Kidney epithelial cell (primary cell): Measurements from ENCODE around the gene UBL4A. TPM values are rescaled to one million over a fixed set of nuclear protein-coding genes. Genes with fewer than 3 reads are reported as not detected.

Source experiments
- DNase-seq: peaks from one replicate; pipeline ENCODE4 v3.0.0-alpha.2; 2010; ENCODE audit warnings: low read depth
- H3K27me3 ChIP-seq: 2 replicates; pipeline ENCODE4 v1.6.0; 2011; ENCODE audit warnings: low read length; ENCODE audit not compliant: control insufficient read depth, insufficient read depth
- H3K36me3 ChIP-seq: 2 replicates; pipeline ENCODE4 v1.5.1; 2011; ENCODE audit warnings: low read length; ENCODE audit not compliant: control insufficient read depth, insufficient read depth
- H3K4me3 ChIP-seq: 2 replicates; pipeline ENCODE4 v1.5.1; 2011; ENCODE audit warnings: low read depth, mild to moderate bottlenecking, control low read depth, low read length
- total RNA-seq: library from RNA; depleted of rRNA; stranded (reverse); fragments of >200 nt; gene quantifications from 2 replicates; pipeline ENCODE4 v1.2.3, GENCODE V29; 2015
- TF ChIP-seq, protein P1 (sequence below): IDR thresholded peaks from 2 replicates; pipeline ENCODE4 v1.5.1; 2011; ENCODE audit warnings: mild to moderate bottlenecking, moderate library complexity, low read length, control low read depth, inconsistent platforms; ENCODE audit not compliant: insufficient read depth, poor library complexity, severe bottlenecking

Gene UBL4A
- total RNA-seq, 1 donor from 2014 or later: 48.3 TPM

DNA sequence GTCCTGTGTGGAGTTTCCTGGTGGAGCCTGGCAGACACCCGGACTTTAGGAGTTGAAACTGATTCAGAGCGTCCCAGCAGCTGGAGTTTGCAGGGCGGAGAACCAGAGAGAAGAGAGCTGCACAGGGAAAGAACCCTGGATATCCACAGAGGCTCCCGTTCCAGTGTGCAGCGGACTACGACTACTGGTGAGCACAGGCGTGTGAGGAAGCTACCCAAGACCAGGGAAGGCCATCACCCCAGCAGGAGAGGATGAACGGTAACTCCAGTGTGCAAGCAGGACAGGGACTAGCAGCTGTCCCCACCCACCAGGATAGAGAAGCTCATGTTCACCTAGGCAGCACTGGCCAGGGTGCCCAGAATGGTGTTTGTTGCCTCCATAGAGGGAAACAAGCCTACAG lies 9.6 kb downstream of the UBL4A start:
- H3K4me3 ChIP-seq: no peak overlapping the region
- TF ChIP-seq, protein P1, sequence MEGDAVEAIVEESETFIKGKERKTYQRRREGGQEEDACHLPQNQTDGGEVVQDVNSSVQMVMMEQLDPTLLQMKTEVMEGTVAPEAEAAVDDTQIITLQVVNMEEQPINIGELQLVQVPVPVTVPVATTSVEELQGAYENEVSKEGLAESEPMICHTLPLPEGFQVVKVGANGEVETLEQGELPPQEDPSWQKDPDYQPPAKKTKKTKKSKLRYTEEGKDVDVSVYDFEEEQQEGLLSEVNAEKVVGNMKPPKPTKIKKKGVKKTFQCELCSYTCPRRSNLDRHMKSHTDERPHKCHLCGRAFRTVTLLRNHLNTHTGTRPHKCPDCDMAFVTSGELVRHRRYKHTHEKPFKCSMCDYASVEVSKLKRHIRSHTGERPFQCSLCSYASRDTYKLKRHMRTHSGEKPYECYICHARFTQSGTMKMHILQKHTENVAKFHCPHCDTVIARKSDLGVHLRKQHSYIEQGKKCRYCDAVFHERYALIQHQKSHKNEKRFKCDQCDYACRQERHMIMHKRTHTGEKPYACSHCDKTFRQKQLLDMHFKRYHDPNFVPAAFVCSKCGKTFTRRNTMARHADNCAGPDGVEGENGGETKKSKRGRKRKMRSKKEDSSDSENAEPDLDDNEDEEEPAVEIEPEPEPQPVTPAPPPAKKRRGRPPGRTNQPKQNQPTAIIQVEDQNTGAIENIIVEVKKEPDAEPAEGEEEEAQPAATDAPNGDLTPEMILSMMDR: no peak
- no peak for DNase-seq
- no peaks in the 10 kb centered on the region for H3K27me3 ChIP-seq
- H3K36me3 ChIP-seq: no peaks in the 10 kb centered on the region

GRCh38 chrX:154473683-154474082 lies 12.7 kb downstream of the UBL4A start:
- TF ChIP-seq, protein P1: no peak
- no peak overlapping the region for H3K4me3 ChIP-seq

GRCh38 chrX:154472685-154473632 lies 13.5 kb downstream of the UBL4A start:
- TF ChIP-seq, protein P1: no peak
- Histone ChIP-seq H3K36me3 (no peaks in the 10 kb centered on the region), H3K27me3 (no peaks in the 10 kb centered on the region), H3K4me3 (no peak overlapping the region)
- DNase-seq: no peak

More at GRCh38 chrX:154473683-154474082, 12.7 kb downstream of the UBL4A start:
- Histone ChIP-seq H3K36me3 (no peaks in the 10 kb centered on the region), H3K27me3 (no peaks in the 10 kb centered on the region)
- DNase-seq: no peak

GRCh38 chrX:154471839-154472684 lies 14.4 kb downstream of the UBL4A start:
- Histone ChIP-seq H3K36me3 (no peaks in the 10 kb centered on the region), H3K27me3 (no peaks in the 10 kb centered on the region), H3K4me3 (no peak overlapping the region)
- TF ChIP-seq, protein P1: no peak
- DNase-seq: no peak

DNA sequence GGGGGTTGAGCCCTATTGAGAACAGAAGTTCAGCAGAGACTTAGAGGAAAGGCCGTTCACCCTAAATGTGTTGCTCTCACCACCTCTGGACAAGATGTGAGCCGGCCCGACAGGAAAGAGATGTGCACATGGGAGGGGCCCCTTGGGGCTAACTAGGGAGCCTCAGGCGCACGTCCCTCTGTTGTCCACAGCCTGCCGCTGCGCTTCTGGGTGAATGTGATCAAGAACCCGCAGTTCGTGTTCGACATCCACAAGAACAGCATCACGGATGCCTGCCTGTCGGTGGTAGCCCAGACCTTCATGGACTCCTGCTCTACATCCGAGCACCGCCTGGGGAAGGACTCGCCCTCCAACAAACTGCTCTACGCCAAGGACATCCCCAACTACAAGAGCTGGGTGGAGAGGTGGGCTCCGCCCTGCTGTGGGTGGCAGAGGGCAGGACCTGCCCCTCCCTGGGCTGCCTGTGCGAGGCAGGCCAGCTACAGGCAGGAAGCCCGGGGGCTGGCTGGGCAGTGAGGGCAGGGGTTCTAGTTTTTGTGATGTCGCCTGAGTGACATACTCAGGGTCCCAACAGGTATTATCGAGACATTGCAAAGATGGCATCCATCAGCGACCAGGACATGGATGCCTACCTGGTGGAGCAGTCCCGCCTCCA lies 15.4 kb downstream of the UBL4A start:
- Histone ChIP-seq H3K27me3 (no peaks in the 10 kb centered on the region), H3K36me3 (no peaks in the 10 kb centered on the region), H3K4me3 (no peak overlapping the region)
- no peak for DNase-seq
- TF ChIP-seq, protein P1: no peak
